NCI-H2196 treated with DMSO at 0.1 percent for 48 hours (cell line): Measurements from ENCODE around the gene AKAP12.
A peak's percentile ranks its signal among the peaks of the same experiment; 100 is the strongest.

ENCODE experiments used
- DNase-seq: peaks from one replicate; lab custom pipeline; 2025; ENCODE audit not compliant: unreplicated experiment; lab: John Stamatoyannopoulos, UW

The AKAP12 gene, protein sequence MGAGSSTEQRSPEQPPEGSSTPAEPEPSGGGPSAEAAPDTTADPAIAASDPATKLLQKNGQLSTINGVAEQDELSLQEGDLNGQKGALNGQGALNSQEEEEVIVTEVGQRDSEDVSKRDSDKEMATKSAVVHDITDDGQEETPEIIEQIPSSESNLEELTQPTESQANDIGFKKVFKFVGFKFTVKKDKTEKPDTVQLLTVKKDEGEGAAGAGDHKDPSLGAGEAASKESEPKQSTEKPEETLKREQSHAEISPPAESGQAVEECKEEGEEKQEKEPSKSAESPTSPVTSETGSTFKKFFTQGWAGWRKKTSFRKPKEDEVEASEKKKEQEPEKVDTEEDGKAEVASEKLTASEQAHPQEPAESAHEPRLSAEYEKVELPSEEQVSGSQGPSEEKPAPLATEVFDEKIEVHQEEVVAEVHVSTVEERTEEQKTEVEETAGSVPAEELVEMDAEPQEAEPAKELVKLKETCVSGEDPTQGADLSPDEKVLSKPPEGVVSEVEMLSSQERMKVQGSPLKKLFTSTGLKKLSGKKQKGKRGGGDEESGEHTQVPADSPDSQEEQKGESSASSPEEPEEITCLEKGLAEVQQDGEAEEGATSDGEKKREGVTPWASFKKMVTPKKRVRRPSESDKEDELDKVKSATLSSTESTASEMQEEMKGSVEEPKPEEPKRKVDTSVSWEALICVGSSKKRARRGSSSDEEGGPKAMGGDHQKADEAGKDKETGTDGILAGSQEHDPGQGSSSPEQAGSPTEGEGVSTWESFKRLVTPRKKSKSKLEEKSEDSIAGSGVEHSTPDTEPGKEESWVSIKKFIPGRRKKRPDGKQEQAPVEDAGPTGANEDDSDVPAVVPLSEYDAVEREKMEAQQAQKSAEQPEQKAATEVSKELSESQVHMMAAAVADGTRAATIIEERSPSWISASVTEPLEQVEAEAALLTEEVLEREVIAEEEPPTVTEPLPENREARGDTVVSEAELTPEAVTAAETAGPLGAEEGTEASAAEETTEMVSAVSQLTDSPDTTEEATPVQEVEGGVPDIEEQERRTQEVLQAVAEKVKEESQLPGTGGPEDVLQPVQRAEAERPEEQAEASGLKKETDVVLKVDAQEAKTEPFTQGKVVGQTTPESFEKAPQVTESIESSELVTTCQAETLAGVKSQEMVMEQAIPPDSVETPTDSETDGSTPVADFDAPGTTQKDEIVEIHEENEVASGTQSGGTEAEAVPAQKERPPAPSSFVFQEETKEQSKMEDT (N-terminal part only)

GRCh38 chr6:151239603-151240035 is at the start of gene AKAP12:
AKAP12 (plus strand) TSS chr6:151239967; CDS start chr6:151240563, 596 bp downstream.
- DNase-seq = no peak

- DNase-seq = no peak
These were observed 48.2 kb upstream of the AKAP12 start for GRCh38 chr6:151191527-151191926.

DNA sequence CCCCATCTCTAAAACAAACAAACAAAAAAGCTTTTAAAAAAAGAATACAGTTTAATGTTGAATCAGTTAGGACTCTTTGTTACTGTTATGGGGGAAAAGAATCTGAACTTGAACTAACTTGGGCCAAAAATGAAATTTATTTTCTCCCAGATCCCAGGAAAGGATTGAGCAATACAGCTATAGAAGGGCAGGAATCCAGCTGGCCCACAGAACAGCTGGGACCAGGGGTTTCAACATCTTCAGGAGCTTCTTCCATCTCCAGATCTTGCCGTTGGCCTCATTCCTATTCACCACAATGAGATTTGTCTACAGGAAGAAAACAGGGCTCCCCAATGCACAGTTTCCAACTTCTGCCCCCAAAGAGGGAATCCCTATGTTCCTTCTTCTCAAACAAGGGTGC is 43.2 kb upstream of the AKAP12 start:
- DNase-seq = no peak

DNA sequence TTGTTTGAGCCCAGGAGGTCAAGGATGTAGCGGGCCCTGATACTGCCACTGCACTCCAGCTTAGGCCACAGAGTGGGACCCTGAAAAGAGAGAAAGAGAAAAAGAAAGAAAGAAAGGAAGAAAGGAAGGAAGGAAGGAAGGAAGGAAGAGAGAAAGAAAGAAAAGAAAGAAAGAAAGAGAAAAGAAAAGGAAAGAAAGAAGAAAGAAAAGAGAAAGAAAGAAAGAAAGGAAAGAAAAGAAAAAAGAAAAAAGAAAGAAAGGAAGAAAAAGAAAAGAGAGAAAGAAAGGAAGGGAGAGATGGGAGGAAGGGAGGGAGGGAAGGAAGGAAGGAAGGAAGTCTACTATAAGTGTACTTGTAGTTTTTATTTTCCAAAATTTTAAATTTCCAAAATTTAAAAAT is 42.2 kb upstream of the AKAP12 start:
- no peak for DNase-seq

DNA sequence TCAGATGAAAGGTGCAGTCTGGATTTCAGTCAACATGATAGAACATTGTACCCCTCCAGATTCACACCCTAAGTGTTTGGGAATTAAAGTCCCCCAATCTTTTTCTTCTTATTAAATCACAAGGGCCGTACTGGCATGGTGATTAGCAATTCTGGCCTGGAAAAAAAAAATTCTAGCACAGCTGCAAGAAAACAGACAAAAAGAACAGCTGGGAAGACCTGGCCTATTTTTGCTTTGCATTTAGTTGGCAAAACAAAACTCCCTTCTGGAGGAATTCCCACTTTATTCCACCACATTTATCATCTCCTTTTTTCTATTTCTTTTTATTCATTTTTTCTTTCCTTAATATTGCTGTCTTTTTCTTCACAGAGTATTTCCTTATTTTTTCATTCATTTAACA is 39.8 kb upstream of the AKAP12 start:
- no peak for DNase-seq

DNA sequence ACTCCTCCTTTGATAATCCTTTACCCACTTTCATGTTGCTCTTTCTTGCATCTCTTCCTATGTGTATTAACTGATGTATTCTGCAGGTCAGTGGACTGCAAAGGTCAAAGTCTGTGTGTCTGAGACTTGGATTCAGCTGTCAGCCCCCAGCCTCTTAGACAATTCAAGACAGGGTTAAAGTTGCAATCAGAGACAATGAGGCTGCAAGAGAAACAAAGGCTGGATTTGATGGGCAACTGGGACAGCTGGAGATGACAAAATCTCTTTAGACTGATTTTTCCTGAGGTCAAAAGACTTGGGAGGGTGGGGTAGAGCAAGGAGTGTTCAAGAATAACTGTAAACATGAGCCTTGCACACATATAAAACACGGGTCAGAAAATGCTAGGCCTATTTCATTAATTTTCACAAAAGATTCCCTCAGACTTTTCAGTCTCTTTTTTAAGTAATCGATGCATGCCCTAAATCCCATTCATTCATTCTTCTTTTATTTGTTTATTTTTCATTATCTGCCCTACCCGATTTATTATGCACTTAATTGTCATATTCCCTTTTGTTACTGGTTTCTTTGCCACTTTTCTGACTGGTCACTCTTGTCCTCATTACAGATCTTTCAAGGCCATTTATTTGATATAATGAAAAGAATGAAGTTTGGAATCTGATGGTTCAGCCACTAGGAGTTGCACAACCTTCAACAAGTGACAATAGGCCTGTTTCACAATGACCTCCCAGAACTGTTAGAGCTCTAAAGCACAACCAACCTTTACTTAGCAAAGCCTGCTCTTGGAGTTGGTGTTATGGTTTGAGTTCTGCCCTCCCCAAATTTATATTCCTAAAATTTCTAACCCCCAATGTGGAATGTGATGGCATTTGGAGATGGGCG is 33.8 kb upstream of the AKAP12 start:
- no peak for DNase-seq

- no peak for DNase-seq
These were observed 32.1 kb upstream of the AKAP12 start for GRCh38 chr6:151207674-151208073.

DNA sequence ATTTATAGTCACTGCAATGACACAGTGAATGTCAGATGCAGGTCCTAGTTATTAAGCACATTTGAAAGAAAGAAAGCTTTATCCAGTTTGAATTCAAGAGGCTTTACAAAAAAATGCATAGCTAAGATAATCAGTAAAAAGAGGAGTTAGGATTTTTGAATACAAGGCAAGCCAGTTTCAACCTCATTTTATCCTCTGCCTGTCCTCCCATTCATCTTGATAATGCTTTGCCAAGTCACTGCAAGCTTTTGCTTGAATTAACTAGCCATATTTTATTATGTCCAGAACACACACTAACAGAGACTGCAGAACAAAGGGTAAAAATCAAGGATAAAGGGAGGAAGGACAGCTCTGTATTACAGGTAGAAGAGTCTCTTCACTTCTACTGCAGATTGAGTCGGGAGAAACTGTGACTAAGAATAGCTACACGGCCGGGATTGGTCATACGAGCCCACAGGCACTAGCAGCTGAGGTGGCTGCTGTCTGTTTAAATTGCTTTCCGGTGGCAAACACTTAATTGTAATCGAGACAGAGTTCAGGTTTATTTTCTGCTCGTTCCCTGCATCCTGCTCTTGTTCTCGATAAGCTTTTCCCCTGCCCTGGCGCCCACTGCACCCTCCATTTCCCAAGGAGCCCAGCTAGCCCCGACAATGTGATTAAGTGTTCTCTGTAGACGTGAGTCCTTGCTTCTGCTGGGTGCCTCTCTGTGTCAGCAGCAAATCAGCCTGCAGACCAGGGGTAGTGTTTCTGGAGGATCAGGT is 30.5 kb upstream of the AKAP12 start:
- DNase-seq = peak; percentile 57

DNA sequence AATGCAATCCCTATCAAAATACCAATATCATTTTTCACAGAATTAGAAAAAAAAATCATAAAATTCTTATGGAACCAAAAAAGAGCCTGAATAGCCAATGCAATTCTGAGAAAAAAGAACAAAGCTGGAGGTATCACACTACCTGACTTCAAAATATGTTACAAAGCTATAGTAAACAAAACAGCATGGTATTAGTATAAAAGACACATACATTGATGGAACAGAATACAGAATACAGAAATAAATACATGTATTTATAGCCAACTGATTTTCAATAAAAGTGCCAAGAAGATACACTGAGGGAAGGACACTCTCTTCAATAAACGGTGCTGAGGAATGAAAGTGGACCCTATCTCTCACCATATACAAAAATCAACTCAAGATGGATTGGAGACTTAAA is 28.7 kb upstream of the AKAP12 start:
- no peak for DNase-seq

DNA sequence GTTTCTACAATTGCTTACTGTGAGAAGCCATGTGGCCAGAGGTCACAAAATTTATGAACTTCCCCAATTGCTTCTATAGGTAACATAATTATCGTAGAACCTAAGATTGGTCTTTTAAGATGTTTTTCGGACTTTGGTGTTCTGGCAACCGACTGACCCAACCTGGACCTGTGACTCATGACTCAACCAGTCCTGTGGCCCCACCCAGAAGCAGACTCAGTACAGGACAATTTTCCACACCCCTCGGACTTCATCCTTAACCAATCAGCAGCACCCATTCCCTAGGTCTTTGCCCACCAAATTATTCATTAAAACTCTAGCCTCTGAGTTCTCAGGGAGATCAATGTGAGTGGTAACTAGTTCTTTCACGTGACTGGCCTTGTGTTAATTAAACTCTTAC is 26.4 kb upstream of the AKAP12 start:
- no peak for DNase-seq

GRCh38 chr6:151215999-151216398 is 23.8 kb upstream of the AKAP12 start:
- DNase-seq = no peak

DNA sequence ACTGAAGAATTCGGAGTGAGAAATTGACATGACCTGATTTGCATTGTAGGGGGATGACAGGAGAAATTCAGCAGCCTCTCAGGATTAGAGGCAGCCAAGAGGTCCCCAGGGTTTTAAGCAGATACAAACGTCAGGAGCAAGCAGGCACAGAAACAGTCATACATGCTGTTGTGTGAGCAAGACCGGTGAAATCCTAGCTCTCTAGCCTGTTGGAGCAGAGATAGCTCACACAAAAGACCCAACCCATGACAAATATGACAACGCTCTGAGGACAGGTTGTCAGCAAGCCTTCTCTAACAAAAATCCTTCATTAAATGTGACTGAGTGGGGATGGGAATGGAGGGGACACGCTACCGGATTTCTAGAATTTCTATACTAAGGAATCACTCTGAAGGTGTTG is 23.0 kb upstream of the AKAP12 start:
- DNase-seq = no peak

DNA sequence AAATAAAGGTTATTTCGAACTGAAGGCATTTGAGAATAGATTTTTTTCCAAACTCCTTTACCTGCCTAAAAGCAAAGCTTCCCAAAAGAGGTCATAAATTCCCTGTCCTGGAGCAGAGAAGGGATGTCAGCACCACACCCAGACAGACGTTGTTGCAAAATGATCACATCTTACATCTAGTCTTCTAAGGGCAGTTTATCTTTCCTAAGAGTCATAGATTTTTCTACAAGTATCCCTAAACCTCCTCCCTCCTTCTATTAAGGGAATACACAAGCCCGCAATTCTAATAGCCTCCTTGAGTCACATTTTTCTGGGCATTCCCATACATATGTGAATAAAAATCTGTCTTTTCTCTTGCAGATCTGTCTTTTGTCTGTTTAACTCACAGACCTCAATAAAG is 20.6 kb upstream of the AKAP12 start:
- DNase-seq = no peak

DNA sequence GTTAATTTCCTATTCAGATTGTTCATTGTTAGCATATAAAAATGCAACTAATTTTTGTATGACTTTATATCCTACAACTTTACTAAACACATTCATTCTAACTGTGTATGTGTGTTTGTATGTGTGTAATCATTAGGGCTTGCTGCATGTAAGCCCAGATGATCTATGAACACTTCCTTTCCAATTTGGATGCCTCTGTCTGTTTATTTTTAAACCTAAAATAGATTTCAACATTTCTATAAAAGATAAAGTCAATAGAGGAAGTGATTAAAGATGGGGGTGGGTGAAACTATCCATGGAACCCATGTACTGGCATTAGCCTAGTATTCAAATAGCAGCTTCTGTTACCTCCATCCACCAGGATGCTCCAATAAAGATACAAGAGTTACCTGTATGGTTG is 15.7 kb upstream of the AKAP12 start:
- no peak for DNase-seq

DNA sequence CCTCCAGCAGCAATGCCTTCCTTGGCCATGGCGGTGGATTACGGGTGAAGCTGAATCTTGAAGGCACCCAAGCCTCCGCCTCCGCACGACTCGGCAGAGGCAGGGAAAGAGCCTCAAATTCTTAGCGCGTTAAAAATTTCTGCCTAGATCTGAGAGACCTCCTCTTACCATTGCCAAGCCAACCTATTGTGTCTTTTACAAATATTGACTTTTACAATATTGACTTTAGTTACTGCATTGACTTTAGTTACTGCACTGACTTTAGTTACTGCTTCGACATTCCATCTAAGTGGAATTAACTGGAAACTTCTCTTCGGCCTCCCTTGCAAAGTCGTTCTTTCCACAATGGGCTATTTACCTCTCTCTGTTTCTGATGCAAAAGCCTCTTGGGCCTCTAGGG is 13.8 kb upstream of the AKAP12 start:
- no peak for DNase-seq

DNA sequence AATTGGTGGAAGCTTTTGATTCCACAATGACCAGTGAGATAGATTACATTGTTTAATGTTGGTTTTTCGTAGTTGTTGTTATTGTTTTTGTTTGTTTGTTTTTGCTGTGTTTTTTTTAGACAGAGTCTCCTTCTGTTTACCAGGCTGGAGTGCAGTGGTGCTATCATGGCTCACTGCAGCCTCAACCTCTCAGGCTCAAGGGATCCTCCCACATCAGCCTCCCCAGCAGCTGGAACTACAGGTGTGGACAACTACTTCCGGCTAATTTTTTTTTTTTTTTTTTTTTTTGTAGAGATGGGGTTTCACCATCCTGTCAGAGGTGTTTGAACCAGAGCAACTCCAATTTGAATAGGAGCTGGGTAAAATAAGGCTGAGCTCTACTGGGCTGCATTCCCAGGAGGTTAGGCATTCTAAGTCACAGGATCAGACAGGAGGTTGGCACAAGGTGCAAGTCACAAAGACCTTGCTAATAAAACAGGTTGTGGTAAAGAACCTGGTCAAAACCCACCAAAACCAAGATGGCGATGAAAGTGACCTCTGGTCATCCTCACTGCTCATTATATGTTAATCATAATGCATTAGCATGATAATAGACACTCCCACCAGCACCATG is 10.9 kb upstream of the AKAP12 start:
- no peak for DNase-seq

- DNase-seq = no peak
These were observed 10.1 kb upstream of the AKAP12 start for GRCh38 chr6:151229401-151230276.

GRCh38 chr6:151230277-151230577 is 9.5 kb upstream of the AKAP12 start:
- DNase-seq = no peak
